OCI-LY7 (cell line): ENCODE measurements around the gene CBLL1. TPM values are rescaled to one million over a fixed set of nuclear protein-coding genes. Genes with fewer than 3 reads are reported as not detected.

Source experiments
- BruUV-seq: library from RNA; stranded (reverse); fragments of 400-500 nt; replicated peaks from 2 replicates; lab custom pipeline; 2021; lab: Mats Ljungman, UMichigan
- CTCF ChIA-PET: fragments of 300-600 bp; sonication (Branson Sonifier 250); formaldehyde crosslinking; loops from one replicate; lab custom pipeline; 2022; ENCODE audit warnings: antibody characterized with exemption; ENCODE audit not compliant: unreplicated experiment; lab: Charles Lee
- POLR2A ChIA-PET: fragments of 300-600 bp; sonication (Branson Sonifier 250); formaldehyde crosslinking; loops from one replicate; lab custom pipeline; 2022; ENCODE audit warnings: antibody characterized with exemption; lab: Charles Lee
- DNase-seq: peaks from one replicate; pipeline ENCODE4 v3.0.0-alpha.2; 2015; ENCODE audit warnings: low spot score
- H2AFZ ChIP-seq: fragments of 200-600 bp; sonication (generic), shearing (Covaris generic); 2 replicates; pipeline ENCODE4 v1.6.1; 2014; ENCODE audit warnings: mild to moderate bottlenecking, antibody characterized with exemption, low read length, moderate library complexity
- H3K27ac ChIP-seq: fragments of 200-600 bp; sonication (generic); 2 replicates; pipeline ENCODE4 v1.5.1; 2014; ENCODE audit warnings: mixed run types, low read depth, mild to moderate bottlenecking, moderate library complexity, low read length, inconsistent platforms; ENCODE audit not compliant: poor library complexity, severe bottlenecking
- H3K36me3 ChIP-seq: fragments of 200-600 bp; sonication (generic); 2 replicates; pipeline ENCODE4 v1.6.1; 2014; ENCODE audit warnings: mild to moderate bottlenecking, antibody characterized with exemption, low read length, moderate library complexity, mixed read lengths; ENCODE audit not compliant: insufficient read depth
- H3K4me1 ChIP-seq: fragments of 200-600 bp; sonication (generic); 2 replicates; pipeline ENCODE4 v1.5.1; 2014; ENCODE audit warnings: mild to moderate bottlenecking, low read length; ENCODE audit not compliant: insufficient read depth, poor library complexity, severe bottlenecking
- H3K4me2 ChIP-seq: fragments of 200-600 bp; sonication (generic); 2 replicates; pipeline ENCODE4 v1.6.1; 2014; ENCODE audit warnings: mild to moderate bottlenecking, low read length
- H3K4me3 ChIP-seq: fragments of 200-600 bp; sonication (generic); 2 replicates; pipeline ENCODE4 v1.5.1; 2014; ENCODE audit warnings: mild to moderate bottlenecking, low read depth, low read length; ENCODE audit not compliant: poor library complexity, severe bottlenecking
- H3K79me2 ChIP-seq: fragments of 200-600 bp; sonication (generic); 2 replicates; pipeline ENCODE4 v1.6.1; 2016; ENCODE audit warnings: low read depth, mild to moderate bottlenecking, low read length, moderate library complexity, mixed read lengths; ENCODE audit not compliant: insufficient read depth
- H3K9me2 ChIP-seq: fragments of 200-600 bp; sonication (generic); 2 replicates; pipeline ENCODE4 v1.6.1; 2016; ENCODE audit warnings: mild to moderate bottlenecking, low read length, mixed read lengths; ENCODE audit not compliant: insufficient read depth
- H3K9me3 ChIP-seq: fragments of 200-600 bp; sonication (generic); 2 replicates; pipeline ENCODE4 v1.6.1; 2014; ENCODE audit warnings: mild to moderate bottlenecking, mixed run types, low read length, mixed read lengths
- H4K20me1 ChIP-seq: fragments of 200-600 bp; sonication (generic); 2 replicates; pipeline ENCODE4 v1.6.1; 2014; ENCODE audit warnings: mild to moderate bottlenecking, antibody characterized with exemption, low read length, moderate library complexity, mixed read lengths; ENCODE audit not compliant: insufficient read depth
- EZH2phosphoT487 ChIP-seq: fragments of 200-600 bp; sonication (generic); IDR thresholded peaks from 2 replicates; pipeline ENCODE4 v1.6.1; 2018; ENCODE audit warnings: low read depth, borderline replicate concordance, mild to moderate bottlenecking, mixed run types, antibody characterized with exemption, low read length, moderate library complexity, mixed read lengths
- intact Hi-C: fragments of 100-400 bp; cut with micrococcal nuclease; formaldehyde crosslinking; loops from one replicate; pipeline ENCODE4 v1.10.0; 2022; ENCODE audit not compliant: unreplicated experiment
- total RNA-seq, 2 experiments: library from RNA; depleted of rRNA in 1 of 2; stranded (reverse); fragments of >200 nt in 1 of 2; shearing (Covaris generic) in 1 of 2; gene quantifications; 2 replicates each; pipeline ENCODE4 v1.2.3, GENCODE V29; 2014 to 2022
- TF ChIP-seq, protein P1 (sequence below): fragments of 200-600 bp; sonication (generic); conservative IDR thresholded peaks from 2 replicates; pipeline ENCODE4 v1.5.1; 2014; ENCODE audit warnings: mild to moderate bottlenecking, antibody characterized with exemption, low read length, moderate library complexity, mixed read lengths

CBLL1 gene
- total RNA-seq, 2 experiments from 2014 or later: 22.9 to 41.4 TPM

DNA sequence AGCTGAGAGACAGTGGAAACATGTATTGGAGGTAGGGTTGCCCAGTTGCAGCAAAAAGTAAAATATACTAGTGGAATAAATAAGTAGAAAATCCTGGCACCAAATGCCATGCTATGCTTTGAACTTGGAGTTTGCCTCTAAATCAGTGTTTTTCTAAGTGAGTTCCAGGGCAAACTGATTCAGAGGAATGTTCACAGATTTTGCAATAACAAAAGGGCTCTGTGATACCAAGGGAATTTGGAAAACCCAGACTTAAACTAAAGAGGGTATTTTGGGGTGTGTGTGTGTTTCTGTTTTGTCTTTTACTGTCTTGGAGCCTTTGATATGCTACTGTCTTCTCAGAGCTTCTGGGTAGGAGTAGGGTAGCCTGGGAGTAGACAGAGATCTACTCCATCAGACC, 43.4 kb upstream of the CBLL1 start:
- no peaks in the 10 kb centered on the region for H3K36me3 ChIP-seq
- POLR2A ChIA-PET: interaction anchor here (0.7 kb wide), 2 partner anchors 101 to 553 kb away, joined by 3 read pairs; no protein-coding TSS in a partner anchor
- intact Hi-C loops: no loop called here
- no peaks in the 10 kb centered on the region for H3K4me1 ChIP-seq
- H4K20me1 ChIP-seq: no peaks in the 10 kb centered on the region
- no peaks in the 10 kb centered on the region for H3K9me2 ChIP-seq
- H3K79me2 ChIP-seq: no peaks in the 10 kb centered on the region
- no peaks in the 10 kb centered on the region for H3K9me3 ChIP-seq
- no TSS peak for BruUV-seq
- H2AFZ ChIP-seq: no peak overlapping the region
- no peak overlapping the region for H3K4me3 ChIP-seq
- H3K27ac ChIP-seq: no peak overlapping the region
- no peak for TF ChIP-seq EZH2phosphoT487
- TF ChIP-seq, protein P1, sequence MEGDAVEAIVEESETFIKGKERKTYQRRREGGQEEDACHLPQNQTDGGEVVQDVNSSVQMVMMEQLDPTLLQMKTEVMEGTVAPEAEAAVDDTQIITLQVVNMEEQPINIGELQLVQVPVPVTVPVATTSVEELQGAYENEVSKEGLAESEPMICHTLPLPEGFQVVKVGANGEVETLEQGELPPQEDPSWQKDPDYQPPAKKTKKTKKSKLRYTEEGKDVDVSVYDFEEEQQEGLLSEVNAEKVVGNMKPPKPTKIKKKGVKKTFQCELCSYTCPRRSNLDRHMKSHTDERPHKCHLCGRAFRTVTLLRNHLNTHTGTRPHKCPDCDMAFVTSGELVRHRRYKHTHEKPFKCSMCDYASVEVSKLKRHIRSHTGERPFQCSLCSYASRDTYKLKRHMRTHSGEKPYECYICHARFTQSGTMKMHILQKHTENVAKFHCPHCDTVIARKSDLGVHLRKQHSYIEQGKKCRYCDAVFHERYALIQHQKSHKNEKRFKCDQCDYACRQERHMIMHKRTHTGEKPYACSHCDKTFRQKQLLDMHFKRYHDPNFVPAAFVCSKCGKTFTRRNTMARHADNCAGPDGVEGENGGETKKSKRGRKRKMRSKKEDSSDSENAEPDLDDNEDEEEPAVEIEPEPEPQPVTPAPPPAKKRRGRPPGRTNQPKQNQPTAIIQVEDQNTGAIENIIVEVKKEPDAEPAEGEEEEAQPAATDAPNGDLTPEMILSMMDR: no peak
- H3K4me2 ChIP-seq: no peak overlapping the region
- CTCF ChIA-PET: no interaction called here
- DNase-seq: no peak

DNA sequence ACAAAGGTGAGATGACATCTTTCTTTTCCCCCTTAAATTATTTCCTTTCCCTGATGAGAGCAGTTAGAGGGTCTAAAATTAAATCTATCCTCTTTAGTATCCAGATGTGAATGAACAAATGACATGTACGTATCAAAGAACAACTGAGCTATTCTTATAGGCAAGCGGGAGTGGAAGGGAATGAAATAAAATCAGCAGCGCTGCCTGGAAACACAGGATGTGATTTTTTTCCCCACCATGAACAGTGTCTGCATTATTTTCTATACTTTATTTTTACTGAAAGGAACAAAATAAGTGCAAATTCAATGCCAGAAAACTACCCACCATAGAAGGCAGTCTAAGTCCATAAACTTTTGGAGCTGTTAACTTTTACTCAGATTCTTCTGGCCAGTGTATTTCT, 42.8 kb upstream of the CBLL1 start:
- H3K4me2 ChIP-seq: no peak overlapping the region
- no peak for TF ChIP-seq EZH2phosphoT487
- TF ChIP-seq, protein P1: no peak
- no peak overlapping the region for H3K27ac ChIP-seq
- H3K36me3 ChIP-seq: no peaks in the 10 kb centered on the region
- no TSS peak for BruUV-seq
- ChIA-PET CTCF (no interaction called here), POLR2A (interaction anchor here (0.7 to 1.9 kb wide), 3 partner anchors 8 to 552 kb away, joined by 3 to 4 read pairs (median 3); no protein-coding TSS in a partner anchor)
- H4K20me1 ChIP-seq: no peaks in the 10 kb centered on the region
- H3K9me2 ChIP-seq: no peaks in the 10 kb centered on the region
- DNase-seq: no peak
- no peaks in the 10 kb centered on the region for H3K4me1 ChIP-seq
- H3K9me3 ChIP-seq: no peaks in the 10 kb centered on the region
- H3K79me2 ChIP-seq: no peaks in the 10 kb centered on the region
- no peak overlapping the region for H2AFZ ChIP-seq
- intact Hi-C loops: no loop called here
- no peak overlapping the region for H3K4me3 ChIP-seq

DNA sequence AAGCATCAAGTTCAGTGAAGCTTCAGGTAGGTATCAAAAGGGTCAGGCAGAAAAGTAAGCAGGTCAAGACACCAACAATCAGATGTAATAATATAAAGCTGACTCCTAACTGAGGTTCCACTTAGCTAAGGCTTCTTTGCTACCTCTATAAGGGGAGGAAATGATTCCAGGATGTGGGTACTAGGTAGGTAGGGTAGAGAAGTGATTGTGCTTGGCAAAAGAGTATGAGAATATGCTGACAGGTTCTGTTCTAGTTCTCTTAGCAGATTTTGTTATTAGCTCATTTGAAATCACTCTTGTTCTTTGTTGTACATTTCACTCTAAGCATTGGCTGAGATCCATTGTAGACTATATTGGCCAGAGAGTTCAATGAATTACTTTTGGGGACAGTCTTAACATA, 40.7 kb upstream of the CBLL1 start:
- BruUV-seq: no TSS peak
- intact Hi-C loops: no loop called here

More for the DNA sequence above, 40.7 kb upstream of the CBLL1 start:
- ChIA-PET CTCF (no interaction called here), POLR2A (interaction anchor here (0.8 to 1.9 kb wide), 2 partner anchors 10 to 44 kb away, joined by 3 to 4 read pairs; no protein-coding TSS in a partner anchor)
- H3K36me3 ChIP-seq: no peaks in the 10 kb centered on the region
- no peak for DNase-seq
- no peaks in the 10 kb centered on the region for H3K9me2 ChIP-seq
- no peaks in the 10 kb centered on the region for H3K4me1 ChIP-seq
- H3K9me3 ChIP-seq: no peaks in the 10 kb centered on the region
- no peak overlapping the region for H3K4me2 ChIP-seq
- no peaks in the 10 kb centered on the region for H4K20me1 ChIP-seq
- H2AFZ ChIP-seq: no peak overlapping the region
- H3K27ac ChIP-seq: no peak overlapping the region
- TF ChIP-seq, protein P1: no peak
- no peak for TF ChIP-seq EZH2phosphoT487
- H3K79me2 ChIP-seq: no peaks in the 10 kb centered on the region
- no peak overlapping the region for H3K4me3 ChIP-seq
